Cerebellar cortex (tissue), 1 donor: Measurements from ENCODE around the gene IDH3G.
"Not testable (repeated sequence)": the region's sequence is repeated elsewhere in the genome, so short reads cannot be mapped to it uniquely, and the experiment has no call there.

ENCODE experiments used
- DNase-seq: peaks from one replicate; pipeline ENCODE4 v3.0.0-alpha.2; 2015; ENCODE audit warnings: low spot score

Gene IDH3G

DNA sequence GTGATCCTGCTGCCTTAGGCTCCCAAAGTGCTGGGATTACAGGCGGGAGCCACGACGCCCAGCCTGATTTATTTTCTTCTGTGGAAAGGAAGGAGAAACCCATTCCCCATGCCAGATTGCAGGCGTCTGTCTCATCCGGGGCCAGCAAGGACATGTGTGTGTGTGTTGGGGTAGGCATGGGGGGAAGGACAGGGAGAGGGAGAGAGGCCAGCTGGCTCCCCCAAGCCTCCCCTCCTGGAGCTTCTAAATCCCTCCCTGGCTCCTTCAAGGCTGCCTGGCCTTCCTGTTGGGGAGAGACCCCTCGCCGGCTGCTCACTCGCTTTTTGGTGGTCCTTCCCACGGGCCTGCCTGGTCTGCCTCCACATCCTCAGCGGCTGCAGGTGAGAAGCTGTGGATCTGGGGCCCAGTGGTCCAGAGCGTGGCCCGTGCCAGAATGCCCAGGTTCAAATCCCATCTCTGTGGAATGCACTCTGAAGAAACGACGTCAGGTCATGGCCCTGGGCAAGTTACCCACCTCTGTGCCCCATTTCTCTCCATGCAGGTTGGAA, 31.5 kb downstream of the IDH3G start:
- no peak for DNase-seq

DNA sequence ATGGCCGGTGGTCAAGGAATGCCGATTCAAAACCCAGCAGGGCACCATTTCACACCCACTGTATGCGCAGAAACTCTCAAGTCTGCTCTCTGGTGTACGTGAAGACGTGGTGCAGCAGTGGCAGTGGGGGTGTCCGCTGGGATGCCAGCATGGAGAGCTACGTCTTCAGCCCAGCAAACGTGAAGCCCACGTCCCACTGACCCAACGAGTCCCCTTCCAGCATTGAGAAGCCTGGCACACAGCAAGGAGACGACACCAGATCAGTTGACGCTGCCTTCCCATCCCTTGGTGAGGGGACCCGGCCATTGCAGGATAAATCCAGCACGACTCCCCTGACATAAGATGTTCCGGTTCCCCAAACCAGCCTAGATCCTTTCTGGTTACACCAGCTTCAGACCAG, 32.3 kb downstream of the IDH3G start:
- DNase-seq: no peak

DNA sequence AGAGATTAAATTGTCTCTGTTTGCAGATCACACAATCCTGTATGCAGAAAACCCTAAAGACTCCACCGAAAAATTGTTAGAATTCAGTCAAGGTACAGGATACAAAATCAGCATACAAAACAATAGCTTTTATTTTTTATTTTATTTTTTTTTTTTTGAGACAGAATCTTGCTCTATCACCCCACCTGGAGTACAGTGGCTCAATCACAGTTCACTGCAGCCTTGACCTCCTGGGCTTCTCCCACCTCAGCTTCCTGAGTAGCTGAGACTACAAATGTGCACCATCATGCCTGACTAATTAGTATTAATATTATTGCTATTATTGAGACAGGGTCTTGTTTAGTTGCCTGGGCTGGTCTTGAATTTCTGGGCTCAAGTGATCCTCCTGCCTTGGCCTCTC, 39.0 kb downstream of the IDH3G start:
- no peak for DNase-seq

DNA sequence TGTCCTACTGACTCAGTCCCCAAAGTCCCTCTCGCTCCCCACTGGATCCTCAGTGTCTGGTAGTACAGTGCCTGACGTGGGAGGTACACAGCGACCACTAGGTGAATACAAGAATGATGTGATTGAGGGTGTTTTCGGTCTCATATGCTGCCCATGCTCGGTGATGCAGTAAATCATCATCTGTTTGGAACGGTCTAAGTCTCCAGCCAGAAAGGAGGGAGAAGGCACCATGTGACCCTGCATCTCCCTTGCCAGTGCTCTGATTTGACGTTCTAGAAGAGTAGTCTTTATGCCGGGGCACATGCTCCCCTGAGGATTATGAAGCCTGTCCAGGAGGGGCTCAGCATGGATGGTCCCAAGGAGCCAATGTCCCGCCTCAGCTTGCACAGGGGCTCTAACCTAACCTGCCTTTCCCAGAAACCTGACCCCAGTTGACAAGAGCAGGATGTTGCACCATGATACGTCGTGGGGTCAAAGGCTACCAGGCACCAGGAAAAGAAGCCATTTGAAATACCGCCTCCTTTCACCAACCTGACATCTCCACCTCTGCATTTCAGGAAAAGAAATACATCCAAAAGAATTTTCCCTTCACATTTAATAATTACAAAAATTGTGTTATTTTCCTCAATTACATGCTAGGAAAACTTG, 43.9 kb downstream of the IDH3G start:
- DNase-seq: peak; percentile 67

DNA sequence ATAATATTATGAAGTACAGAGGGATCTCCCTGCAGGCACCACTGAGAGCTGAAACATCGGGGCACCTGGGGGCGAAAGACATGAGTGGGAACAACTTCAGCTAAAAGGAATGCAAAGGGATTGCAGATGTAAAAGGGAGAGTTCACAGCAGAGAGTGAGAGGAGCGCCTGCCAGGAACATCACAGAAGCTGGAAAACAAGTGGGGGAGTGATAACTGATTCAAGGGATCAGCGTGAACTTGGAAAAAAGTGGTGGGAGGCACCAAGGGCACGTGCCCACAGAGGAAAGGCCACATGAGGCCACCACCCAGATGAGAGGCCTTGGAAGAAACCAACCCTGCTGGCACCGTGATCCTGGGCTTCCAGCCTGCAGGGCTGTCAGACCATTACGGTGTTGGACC, 45.2 kb downstream of the IDH3G start:
- not testable (repeated sequence) for DNase-seq

DNA sequence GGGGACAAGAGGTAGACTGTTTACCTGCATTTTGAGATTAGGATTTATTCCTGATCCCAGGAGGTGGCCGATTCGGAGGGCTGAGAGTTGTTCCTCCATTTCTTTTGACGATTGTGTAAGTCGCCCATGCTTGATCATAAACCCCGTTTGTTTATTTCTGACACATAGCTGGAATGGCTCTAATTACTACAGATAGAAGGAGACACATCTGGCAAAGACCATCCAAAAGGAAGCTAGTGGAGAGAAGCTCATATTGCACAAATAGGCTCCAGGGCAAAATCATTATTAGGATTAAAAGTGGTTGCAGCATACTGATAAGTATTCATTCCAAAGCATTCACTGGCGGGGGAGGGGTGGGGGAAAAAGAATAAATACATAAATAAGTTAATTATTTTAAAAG, 47.2 kb downstream of the IDH3G start:
- DNase-seq: not testable (repeated sequence)

DNA sequence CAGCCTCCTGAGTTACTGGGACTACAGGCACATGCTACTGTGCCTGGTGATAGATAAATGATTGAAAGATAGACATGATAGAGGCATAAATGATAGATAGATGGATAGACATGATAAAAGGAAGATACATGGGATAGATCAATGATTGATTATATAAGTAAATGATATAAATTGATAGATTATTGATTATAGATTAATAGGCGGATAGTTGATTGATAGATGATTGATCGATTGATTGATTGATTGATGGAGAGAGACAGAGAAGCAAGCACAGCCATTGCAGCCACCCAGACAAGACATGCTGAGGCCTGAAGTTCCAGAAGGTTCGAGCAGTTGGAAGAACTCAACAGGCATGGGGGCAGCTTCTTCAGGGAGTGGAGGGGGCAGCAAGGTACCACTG, 47.8 kb downstream of the IDH3G start:
- DNase-seq: no peak

DNA sequence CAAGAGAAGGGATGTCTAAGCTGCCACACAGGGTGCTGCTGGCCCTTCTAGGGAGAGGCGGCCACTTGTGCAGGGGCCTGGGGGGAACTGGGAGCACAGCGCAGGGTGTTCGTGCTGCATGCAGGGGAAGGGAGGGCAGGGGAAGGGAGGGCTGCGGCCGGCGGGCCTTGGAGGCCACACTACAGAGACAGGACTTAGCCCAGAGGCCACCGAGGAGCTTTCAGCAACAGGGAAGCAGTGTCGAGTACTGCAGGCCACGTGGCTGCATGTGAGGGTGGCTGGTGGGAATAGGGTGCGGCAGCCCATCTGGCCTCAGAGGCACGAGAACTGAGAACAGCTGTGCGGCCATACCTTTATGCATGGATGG, 49.1 kb downstream of the IDH3G start:
- not testable (repeated sequence) for DNase-seq

DNA sequence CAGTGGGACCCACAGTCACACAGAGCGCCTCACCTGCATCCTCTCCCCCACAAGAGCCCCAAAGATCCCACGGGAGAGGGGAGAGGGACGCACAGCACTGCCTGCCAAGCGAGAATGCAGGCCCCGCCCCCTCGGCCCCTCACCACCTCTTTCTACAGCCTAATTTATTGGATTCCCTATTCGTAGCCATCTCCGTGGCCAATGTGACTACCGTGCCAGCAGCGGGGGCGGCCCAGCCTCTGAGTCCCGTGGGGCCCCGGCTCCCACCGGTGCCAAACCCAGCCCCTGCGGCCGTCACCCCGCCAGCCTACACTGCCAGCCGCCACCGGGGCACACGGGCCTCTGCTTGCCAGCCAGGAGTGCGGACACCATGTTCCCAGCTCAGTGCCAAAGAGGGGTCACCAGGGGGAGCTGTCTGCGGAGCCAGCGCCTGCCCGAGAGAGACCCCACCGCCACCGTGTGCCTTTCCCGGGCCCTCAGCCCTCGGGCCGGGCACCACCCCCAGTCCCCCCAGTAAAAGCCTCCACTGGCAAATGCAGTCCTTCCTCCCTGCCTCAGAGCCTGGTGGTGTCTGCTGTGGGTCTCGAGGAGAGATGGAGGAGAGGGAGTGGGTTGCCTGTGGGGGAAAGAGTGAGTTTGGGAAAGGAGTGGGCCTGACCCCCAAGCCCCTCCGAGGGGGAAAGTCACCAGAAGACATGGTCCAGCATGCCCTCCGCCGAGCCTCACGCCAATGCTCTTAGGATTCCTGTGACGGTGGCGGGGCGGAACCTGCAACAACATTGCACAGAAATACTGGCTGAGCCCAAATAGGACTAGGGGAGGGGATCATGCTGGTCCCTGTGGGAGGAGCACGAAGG, 49.7 kb downstream of the IDH3G start:
- no peak for DNase-seq

DNA sequence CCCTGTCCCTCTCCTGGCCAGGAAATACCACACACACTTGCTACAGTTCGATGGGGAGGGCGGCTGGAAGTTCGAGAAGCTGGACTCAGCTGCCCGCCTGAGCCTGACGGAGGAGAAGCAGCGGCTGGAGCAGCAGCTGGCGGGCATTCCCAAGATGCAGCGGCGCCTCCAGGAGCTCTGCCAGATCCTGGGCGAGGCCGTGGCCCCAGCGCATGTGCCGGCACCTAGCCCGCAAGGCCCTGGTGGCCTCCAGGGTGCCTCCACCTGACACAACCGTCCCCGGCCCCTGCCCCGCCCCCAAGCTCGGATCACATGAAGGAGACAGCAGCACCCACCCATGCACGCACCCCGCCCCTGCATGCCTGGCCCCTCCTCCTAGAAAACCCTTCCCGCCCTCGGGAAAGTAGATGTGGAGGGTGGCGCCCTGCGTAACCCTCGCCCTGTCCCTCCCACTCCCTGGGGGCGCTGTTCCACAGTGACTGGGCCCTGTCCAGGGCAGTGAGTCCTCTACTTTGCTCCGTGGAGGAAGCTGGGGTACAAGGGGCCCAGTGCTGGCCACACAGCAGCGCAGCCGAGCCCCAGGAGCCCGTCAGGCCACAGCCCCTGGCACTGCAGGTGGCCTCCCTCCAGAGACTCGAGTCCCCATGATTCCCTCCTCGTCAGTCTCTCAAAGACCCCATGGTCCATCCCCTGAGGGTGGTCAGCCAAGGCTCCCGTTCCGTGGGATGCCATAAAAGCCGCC, 50.5 kb downstream of the IDH3G start:
- not testable (repeated sequence) for DNase-seq

DNA sequence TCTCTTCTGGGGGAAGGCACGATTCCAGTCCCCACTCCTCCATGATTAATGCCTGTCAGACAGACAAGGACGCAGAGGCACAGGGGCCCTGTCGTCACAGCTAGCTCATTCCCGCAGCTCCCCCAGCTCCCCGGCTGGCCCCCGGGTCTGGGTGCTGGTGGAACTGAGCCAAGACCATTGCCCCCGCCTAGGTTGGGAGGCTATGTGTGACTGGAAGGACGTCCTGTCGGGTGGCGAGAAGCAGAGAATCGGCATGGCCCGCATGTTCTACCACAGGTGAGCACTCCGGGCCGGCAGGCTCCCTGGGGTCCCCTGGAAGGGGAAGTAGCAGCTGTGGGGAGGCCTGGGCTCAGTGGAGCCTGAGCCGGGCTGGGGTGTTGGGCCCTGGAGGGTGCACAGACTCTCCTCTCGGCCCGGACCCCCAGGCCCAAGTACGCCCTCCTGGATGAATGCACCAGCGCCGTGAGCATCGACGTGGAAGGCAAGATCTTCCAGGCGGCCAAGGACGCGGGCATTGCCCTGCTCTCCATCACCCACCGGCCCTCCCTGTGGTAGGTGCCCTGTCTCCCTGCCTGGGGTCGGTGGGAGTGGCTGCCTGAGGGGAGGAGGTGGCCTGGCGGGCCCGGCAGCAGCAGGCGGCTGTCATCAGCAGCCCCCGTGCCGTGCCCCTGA, 51.2 kb downstream of the IDH3G start:
- not testable (repeated sequence) for DNase-seq

DNA sequence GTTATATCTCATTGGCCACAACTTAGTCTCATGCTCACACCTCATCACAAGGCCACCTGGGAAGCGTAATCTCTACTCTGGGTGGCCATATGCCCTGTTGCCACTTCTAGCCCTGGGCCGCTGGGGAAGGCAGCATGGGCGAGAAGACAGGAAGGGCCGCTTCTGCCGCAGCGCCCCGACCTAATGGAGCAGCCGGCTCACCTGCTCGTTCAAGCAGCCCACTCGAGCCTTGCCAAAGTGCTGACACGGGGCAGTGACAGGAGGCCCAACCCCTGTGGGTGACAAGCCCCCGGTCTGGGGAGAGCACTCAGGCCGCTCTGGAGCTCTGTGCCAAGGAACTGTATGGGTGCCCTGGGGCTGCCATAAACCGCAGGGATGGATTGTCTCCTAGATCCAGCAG, 52.1 kb downstream of the IDH3G start:
- DNase-seq: not testable (repeated sequence)

DNA sequence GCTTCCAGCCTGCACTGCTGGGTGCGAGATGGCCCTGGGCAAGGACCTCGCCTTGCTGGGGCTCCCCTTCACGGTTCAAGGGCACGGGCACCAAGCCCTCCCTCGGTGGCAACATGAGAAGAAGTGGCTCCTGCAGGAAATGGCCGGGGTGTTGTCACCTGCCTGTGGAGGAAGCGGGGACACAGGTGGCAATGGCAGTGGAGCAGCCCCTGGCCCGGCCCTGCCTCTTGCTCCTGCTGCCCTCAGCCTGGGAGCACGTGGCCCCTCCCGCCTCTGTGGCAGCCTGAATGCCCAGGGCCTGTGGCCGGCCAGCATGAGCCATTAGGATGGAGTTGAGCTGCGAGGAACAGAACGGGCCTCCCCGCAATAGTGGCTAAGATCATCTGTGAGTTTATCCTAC, 52.7 kb downstream of the IDH3G start:
- DNase-seq: no peak

DNA sequence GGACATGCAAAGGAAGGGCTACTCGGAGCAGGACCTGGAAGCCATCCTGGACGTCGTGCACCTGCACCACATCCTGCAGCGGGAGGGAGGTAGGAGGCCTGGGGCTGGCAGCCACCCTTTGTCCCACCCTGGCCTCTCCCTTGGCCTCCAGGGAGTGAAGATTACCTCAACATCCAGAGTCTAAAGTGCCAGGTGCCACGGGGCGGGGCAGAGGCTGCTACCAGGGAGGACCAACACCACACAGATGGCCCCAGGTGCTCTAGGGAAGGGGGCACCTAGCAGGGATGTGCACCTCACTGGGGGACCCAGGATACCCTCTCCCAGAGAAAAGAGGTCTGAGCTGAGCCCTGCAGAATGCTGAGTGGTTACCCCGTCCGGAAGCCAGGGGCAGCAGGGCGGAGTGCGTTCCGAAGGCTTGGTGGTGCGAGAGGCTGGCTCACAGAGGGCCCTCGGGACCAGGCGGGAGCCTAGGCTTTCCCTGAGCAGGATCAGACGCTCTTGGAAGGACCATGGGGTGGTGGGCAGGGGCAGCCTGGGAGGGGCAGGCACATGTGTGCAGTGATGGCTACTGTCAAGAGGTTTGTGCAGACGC, 53.4 kb downstream of the IDH3G start:
- DNase-seq: no peak

DNA sequence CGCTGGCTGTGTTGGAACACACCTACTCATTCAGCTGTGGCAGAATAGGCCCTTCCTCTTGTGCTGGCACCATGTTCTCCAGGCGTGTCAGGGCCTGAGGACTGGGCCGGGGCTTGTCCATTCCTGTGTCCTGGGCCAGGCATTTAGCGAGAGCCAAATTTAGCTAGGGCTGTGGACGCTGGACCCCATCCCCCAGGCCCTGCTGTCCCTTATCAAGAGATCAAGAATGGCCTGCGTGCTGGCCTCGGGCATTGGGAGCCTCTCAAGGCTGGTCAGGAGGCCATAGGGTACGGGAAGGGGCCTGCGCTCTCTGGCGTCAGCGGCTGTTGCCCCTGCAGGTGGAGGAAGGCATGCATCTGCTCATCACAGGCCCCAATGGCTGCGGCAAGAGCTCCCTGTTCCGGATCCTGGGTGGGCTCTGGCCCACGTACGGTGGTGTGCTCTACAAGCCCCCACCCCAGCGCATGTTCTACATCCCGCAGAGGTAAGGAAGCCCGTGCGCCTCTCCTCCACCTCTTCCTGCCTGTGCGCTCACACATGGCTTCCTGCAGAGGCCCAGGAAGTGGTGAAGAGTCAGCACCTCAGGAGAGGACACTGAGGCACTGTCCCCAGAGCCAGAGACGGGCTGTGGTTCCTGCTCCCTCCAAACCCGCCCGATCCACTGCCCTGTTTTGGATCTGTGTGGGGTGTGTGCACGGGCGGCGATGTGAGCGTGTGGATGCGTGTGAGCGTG, 54.3 kb downstream of the IDH3G start:
- no peak for DNase-seq

DNA sequence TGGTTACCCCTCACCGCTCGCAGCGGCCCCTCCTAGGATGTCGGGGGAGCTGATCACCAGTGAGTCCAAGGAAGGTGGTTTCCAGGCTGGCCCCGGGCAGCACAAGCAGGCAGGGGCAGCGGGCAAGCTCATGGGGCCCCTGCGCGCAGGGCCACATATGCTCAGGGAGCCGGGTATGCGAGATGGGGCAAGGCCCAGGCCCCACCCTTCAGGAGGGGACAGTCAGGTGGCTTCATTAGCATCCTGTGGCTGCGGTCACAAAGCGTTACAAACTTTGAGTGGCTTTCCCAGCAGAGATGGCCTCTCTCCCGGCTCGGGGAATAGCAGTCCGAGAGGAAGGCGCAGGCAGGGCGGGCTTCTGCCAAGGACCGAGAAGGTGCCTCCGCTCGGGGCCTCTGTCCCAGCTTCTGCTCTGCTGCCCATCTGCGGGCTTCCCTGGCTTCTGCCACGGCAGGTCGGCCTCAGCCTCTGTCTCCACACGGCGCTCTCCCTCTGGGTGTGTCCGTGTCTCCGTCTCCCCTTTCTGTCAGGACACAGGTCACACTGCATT, 56.0 kb downstream of the IDH3G start:
- DNase-seq: no peak

DNA sequence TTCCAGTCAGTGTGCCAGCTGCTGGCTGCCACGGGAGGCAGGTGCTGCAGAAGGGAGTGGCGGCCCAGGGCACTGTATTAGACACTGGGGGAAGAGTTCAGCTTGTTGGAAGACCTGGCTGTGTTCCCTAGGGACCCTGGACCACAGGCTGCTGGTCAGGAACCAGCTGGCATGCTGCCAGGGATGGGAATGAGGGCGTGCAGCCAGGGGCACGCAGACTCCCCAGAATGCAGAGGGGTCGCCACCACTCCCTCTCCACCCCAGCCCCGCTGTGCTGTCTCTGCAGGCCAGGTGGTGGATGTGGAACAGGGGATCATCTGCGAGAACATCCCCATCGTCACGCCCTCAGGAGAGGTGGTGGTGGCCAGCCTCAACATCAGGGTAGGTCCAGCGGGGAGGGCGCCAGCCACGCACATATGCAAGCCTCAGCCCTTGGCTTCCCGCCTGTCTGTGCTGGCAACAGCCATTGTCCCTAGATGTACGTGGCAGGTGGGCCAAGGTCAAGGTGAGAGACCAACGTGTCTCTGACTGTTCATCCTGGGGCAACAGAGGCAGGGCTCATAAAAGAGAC, 57.2 kb downstream of the IDH3G start:
- DNase-seq: no peak

DNA sequence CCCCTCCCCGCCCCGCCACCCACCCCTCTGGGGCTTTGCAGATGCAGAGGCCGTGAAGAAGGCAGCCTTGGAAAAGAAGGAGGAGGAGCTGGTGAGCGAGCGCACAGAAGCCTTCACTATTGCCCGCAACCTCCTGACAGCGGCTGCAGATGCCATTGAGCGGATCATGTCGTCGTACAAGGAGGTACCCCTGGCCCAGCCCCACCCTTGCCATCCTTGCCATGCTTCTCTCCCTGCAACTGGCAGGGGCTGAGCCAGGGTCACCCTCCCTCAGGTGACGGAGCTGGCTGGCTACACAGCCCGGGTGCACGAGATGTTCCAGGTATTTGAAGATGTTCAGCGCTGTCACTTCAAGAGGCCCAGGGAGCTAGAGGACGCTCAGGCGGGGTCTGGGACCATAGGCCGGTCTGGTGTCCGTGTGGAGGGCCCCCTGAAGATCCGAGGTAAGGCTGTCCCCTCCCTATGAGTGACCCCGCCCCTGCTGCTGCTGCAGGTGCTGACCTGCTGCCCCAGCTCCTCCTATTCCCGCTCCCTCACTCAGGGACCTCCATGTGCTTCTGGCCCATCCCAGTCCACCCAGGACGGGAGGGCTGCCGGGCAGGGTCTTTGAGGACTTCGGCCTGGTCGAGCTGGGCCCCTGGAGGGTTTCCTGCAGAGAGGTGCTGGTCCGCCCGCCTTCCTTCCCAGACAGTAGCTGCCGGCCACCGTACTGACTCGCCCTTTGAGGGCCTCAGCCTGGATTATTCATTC, 57.9 kb downstream of the IDH3G start:
- DNase-seq: no peak
